DND-41 (cell line): ENCODE measurements around the gene TNFRSF12A.

Experiments used
- ATAC-seq: fragments of 200-7000 bp; cut with Tn5 transposase; 3 replicates; pipeline ENCODE4 v1.9.1; 2021; ENCODE audit warnings: low read depth; ENCODE audit not compliant: insufficient read depth
- DNase-seq: peaks from one replicate; pipeline ENCODE4 v3.0.0-alpha.2; 2020
- H2AFZ ChIP-seq: 2 replicates; pipeline ENCODE4 v1.6.0; 2012; ENCODE audit warnings: low read depth, low read length
- H3K27ac ChIP-seq: 2 replicates; pipeline ENCODE4 v1.5.1; 2012; ENCODE audit warnings: low read length, inconsistent platforms
- H3K27me3 ChIP-seq: fragments of 200-600 bp; sonication (generic); 2 replicates; pipeline ENCODE4 v1.6.0; 2012; ENCODE audit warnings: low read length, mild to moderate bottlenecking, inconsistent platforms; ENCODE audit not compliant: insufficient read depth, poor library complexity
- H3K36me3 ChIP-seq: 2 replicates; pipeline ENCODE4 v1.5.1; 2012; ENCODE audit warnings: low read length, inconsistent platforms; ENCODE audit not compliant: insufficient read depth
- H3K4me1 ChIP-seq: 2 replicates; pipeline ENCODE4 v1.5.1; 2012; ENCODE audit warnings: mild to moderate bottlenecking, low read length; ENCODE audit not compliant: insufficient read depth
- H3K4me2 ChIP-seq: 2 replicates; pipeline ENCODE4 v1.6.0; 2012; ENCODE audit warnings: mild to moderate bottlenecking, moderate library complexity, low read length, inconsistent platforms; ENCODE audit not compliant: insufficient read depth
- H3K4me3 ChIP-seq, 2 experiments: fragments of 200-600 bp in 1 of 2; shearing (Covaris generic) in 1 of 2; 2 replicates each; pipeline ENCODE4 v1.5.1; 2012 to 2016; ENCODE audit warnings: inconsistent platforms in 2 of 2, low read length in 2 of 2, mild to moderate bottlenecking in 2 of 2, low read depth in 1 of 2, moderate library complexity in 1 of 2
- H3K79me2 ChIP-seq: 2 replicates; pipeline ENCODE4 v1.6.0; 2012; ENCODE audit warnings: low read length, inconsistent platforms; ENCODE audit not compliant: insufficient read depth
- H3K9ac ChIP-seq: 2 replicates; pipeline ENCODE4 v1.6.0; 2012; ENCODE audit warnings: low read depth, mild to moderate bottlenecking, inconsistent platforms, low read length, moderate library complexity
- H3K9me3 ChIP-seq: 2 replicates; pipeline ENCODE4 v1.5.1; 2012; ENCODE audit warnings: low read length, moderate library complexity, mild to moderate bottlenecking, inconsistent platforms; ENCODE audit not compliant: insufficient read depth, severe bottlenecking
- H4K20me1 ChIP-seq: 2 replicates; pipeline ENCODE4 v1.6.0; 2012; ENCODE audit warnings: low read length; ENCODE audit not compliant: insufficient read depth
- EZH2 ChIP-seq: IDR thresholded peaks from 3 replicates; pipeline ENCODE4 v1.6.1; 2012; ENCODE audit warnings: borderline replicate concordance, low read depth, mild to moderate bottlenecking, moderate library complexity, low read length, inconsistent platforms; ENCODE audit not compliant: severe bottlenecking
- TF ChIP-seq, protein P1 (sequence below): IDR thresholded peaks from 2 replicates; pipeline ENCODE4 v1.5.1; 2012; ENCODE audit warnings: borderline replicate concordance, low read length, moderate library complexity, mild to moderate bottlenecking; ENCODE audit not compliant: poor library complexity, severe bottlenecking; ENCODE audit errors: extremely low read depth

TNFRSF12A gene

DNA sequence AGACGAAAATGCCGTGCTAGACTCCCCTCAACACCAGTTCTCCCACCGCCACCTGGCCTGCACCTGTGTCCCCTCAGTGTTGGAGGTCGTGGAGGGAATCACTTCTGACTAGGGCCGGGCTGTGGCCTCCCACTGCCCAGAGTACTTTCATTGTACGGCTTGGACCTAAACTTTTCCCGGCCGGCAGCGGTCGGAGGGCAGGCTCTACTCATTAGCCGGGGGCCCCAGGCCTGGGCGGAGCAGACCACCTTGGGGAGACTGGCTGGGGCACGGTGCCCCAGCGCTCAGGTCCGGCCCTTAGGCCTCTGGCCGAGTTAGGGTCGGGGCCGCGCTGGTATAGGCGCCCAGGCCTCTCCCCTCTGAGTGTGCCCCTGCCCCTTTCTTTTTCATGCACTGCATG is 2.8 kb upstream of the TNFRSF12A start:
- Histone ChIP-seq H3K4me3 (no peak overlapping the region), H3K27me3 (no peaks in the 10 kb centered on the region), H3K36me3 (no peaks in the 10 kb centered on the region), H2AFZ (no peak overlapping the region), H3K79me2 (no peaks in the 10 kb centered on the region; the same call in 1 of the 2 replicates), H3K9me3 (no peaks in the 10 kb centered on the region), H4K20me1 (peaks cover 7% of the 10 kb centered on the region; the same call in 1 of the 2 replicates), H3K4me2 (no peak overlapping the region), H3K27ac (no peak overlapping the region), H3K4me1 (peaks cover 30% of the 10 kb centered on the region), H3K9ac (no peak overlapping the region)
- TF ChIP-seq, protein P1, sequence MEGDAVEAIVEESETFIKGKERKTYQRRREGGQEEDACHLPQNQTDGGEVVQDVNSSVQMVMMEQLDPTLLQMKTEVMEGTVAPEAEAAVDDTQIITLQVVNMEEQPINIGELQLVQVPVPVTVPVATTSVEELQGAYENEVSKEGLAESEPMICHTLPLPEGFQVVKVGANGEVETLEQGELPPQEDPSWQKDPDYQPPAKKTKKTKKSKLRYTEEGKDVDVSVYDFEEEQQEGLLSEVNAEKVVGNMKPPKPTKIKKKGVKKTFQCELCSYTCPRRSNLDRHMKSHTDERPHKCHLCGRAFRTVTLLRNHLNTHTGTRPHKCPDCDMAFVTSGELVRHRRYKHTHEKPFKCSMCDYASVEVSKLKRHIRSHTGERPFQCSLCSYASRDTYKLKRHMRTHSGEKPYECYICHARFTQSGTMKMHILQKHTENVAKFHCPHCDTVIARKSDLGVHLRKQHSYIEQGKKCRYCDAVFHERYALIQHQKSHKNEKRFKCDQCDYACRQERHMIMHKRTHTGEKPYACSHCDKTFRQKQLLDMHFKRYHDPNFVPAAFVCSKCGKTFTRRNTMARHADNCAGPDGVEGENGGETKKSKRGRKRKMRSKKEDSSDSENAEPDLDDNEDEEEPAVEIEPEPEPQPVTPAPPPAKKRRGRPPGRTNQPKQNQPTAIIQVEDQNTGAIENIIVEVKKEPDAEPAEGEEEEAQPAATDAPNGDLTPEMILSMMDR, result no peak
- ATAC-seq (no peak), DNase-seq (no peak)

DNA sequence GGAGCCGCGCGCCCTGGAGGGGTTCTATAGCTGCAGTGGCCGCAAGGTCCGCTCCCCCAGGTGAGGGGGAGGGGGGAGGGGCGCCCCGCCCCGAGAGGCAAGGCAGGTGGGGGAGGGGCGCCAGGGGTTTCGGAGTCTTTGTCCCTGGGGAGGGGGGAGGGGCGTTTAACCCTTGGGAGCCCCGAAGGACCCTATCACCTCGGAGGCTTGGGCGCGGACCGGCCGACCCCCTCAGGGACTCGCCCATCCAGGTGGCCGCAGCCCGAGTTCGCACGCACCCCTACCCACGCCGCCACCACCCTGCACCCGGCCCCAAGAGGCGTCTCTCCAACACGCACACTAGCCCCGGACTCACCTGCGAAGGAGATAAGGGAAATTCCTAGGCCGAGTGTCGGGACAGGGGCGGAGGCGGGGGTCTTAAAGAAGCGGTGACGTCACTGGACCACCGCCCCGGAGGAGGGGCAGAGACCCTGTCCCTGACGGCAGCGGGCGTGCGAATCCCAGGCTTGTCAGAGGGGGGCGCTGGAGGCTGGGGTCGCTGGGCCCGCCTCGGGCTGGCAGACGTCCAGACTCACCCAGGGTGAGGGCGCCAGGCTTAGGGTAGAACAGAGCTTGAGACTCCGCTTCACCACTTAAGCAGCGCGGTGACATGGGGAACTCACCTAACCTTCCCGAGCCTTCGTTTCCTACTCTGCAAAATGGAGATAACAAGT is 2.2 kb upstream of the TNFRSF12A start, which contains the start of gene CLDN6:
Gene CLDN6 (minus strand): TSS at position 390 of the 713 bp plus-strand sequence. CDS start 2,162 bp downstream, outside the sequence.
- H3K4me1 ChIP-seq, result peaks cover 36% of the 10 kb centered on the region
- no peaks in the 10 kb centered on the region for H3K27me3 ChIP-seq
- H3K9ac ChIP-seq, result no peak within 1 kb of the TSS
- H3K4me2 ChIP-seq, result no peak within 1 kb of the TSS
- no peaks in the 10 kb centered on the region for H3K9me3 ChIP-seq
- H3K36me3 ChIP-seq, result no peaks in the 10 kb centered on the region
- H3K79me2 ChIP-seq, result no peaks in the 10 kb centered on the region; the same call in 1 of the 2 replicates
- ATAC-seq (no peak), DNase-seq (peak; percentile 22)
- peaks cover 7% of the 10 kb centered on the region; the same call in 1 of the 2 replicates for H4K20me1 ChIP-seq
- H2AFZ ChIP-seq, result no peak within 1 kb of the TSS
- H3K27ac ChIP-seq, result no peak within 1 kb of the TSS
- TF ChIP-seq, protein P1, result peak; percentile 28
- no peak for TF ChIP-seq EZH2
- H3K4me3 ChIP-seq, result no peak within 1 kb of the TSS

DNA sequence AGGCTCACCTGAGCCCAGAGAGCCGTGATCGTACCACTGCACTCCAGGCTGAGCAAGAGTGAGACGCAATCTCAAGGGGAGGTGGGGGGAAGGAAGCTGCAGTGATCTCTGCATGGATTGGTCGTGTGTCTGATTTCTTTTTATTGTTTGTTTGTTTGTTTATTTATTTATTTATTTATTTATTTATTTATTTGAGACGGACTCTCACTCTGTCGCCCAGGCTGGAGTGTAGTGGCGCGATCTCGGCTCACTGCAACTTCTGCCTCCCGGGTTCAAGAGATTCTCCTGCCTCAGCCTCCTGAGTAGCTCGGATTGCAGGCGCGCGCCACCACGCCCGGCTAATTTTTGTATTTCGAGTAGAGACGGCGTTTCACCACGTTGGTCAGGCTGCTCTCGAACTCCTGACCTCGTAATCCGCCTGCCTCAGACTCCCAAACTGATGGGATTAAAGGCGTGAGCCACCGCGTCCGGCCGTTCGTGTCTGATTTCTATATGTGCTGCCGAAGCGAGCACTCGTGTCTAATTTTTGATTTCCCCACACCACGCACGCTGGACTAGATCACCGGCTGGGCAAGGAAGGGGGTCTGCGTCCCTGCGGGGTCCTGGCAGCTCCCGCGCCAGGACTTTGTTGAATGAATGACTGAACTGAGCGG is 448 bp upstream of the TNFRSF12A start:
- Histone ChIP-seq H3K9me3 (no peaks in the 10 kb centered on the region), H3K4me1 (peaks cover 49% of the 10 kb centered on the region), H3K4me3 (peak overlapping the region; percentile 6 to 61; a peak in 2 of 4 replicates), H3K9ac (peak overlapping the region; percentile 64), H3K27me3 (no peaks in the 10 kb centered on the region), H4K20me1 (peaks cover 7% of the 10 kb centered on the region), H3K79me2 (peaks cover 4% of the 10 kb centered on the region), H3K27ac (0 out of 2 replicates have a peak overlapping the region, but pooled peaks have one; percentile 21), H3K4me2 (peak overlapping the region; percentile 83), H2AFZ (peak overlapping the region; percentile 75), H3K36me3 (no peaks in the 10 kb centered on the region)
- ATAC-seq (no peak), DNase-seq (no peak)
- no peak for TF ChIP-seq EZH2
- TF ChIP-seq, protein P1, result no peak
